Putamen (tissue), 1 donor: ENCODE data around the gene TET2.

Experiments
- DNase-seq: peaks from one replicate; pipeline ENCODE4 v3.0.0-alpha.2; 2016; ENCODE audit warnings: low spot score

TET2 gene

DNA sequence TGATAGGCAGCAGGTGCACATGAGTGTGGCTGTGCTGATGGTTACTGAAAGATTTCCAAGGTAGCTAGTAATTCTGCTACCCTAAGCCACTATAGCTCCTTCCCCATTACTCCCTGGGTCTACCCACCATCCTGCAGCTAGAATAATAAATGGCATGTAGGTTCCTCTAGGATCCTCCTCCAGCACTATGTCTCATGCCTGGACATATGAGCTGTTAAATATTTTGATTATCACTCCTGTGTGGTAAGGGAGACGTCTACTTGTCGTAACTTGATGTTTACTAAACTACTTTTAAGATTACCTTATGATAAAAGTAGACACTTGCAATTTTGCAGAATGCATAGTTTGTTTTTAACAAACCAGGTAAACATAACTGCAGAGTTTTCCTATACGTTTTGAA, 35.5 kb downstream of the TET2 start:
- no peak for DNase-seq

DNA sequence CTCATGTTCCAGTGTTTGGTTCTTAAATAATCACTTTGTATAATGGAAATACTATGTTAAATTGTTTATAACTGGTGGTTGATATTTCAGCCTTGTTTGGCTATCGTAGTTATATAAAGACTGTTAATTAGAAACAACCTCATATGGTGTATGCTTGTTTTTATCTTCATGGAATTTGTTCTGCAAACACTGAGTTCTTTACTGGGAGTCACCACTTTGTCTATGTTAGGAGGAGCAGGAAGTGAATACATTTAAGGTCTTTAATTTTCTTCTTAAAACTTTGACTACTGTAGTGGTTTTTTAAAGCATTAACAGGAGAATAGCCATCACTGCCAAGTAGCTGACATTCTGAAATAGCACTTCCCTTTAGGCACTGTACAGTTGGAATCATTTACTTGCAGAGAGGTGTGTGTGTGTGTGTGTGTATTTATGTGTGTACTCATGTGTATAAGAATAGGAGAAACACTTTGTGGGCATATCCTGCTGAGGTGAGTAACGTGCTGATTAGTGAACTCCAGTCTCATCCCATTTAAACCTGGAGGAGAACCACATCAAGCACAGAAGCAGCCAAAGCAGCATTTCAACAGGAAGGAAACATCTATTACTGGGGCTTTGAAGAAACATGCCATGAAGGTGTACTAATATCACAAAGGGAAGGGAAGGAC, 37.8 kb downstream of the TET2 start:
- no peak for DNase-seq

DNA sequence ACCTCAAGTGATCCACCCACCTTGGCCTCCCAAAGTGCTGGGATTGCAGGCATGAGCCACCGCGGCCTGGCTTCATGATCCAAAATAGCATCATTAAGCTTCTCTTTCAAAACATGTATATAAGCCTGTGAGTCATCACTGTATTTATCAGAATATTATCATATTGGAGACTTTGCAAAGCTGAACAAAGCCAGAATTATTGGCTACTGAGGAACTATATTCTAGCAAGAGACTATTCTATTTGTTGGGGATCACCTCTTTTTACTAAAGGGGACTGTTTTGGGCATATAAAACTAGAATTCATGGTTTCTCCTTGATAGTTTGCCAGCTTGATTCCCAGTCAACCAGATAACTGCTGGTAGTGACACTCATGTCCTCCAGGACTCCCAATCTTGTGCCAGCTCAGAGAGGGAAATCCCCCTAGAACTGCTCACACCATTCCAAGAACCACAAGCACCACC, 40.1 kb downstream of the TET2 start:
- DNase-seq = no peak

DNA sequence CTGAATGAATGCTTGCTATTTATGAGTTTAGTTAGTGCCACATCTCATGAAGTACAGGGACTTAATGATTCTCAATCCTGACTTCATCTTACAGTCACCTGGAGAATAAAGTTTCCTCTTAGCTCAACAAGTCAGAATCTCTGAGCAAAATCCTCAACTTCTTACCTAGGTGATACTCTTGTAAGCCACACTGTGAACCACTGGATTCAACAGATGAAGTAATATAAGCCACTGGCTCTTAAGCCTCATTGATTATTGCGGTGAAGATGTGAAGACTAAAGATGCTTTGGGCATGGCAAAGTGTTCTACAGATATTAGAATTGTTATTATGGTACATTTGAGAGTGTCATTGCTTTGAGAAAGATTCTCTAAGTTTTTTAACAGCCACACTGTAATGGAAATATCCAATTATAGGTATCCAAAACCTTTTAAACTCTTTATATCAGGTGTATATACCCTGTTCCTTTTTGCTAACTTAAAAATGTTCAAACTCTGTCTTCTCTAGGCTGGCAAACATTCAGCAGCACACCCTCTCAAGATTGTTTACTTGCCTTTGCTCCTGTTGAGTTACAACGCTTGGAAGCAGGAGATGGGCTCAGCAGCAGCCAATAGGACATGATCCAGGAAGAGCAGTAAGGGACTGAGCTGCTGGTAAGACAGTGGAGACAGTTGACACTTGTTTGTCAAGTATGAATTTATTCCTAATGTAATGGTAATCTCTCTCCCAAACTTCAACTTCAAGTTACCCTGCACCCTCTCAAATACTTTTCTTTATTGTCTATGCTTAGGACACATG, 43.4 kb downstream of the TET2 start:
- no peak for DNase-seq

DNA sequence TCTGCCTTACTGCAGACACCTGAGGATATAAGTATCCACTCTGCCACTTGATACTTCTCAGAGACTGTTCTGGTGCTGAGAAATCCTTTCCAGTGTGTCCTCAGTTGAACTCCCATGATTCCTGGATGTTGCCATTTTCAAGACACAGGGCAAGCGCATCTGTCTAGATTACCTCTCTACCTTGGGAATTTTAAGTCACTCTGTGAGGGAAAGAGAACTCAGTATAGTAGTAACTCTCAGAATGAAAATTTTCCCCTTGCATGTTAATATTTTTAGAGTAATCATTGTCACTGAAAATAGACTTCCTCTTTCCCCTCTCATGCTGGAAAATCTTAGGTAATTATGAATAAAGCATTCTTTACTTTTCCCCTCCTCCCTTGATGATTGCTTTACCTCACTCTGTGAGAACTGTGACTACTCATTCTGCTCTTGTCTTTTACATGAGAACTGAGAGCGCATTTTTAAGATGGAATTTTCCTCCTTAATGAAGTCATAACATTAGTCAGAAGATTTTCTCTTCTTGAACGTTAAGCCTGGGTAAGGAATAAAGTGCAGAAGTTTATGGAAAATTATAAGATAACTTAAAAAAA, 45.0 kb downstream of the TET2 start:
- no peak for DNase-seq

DNA sequence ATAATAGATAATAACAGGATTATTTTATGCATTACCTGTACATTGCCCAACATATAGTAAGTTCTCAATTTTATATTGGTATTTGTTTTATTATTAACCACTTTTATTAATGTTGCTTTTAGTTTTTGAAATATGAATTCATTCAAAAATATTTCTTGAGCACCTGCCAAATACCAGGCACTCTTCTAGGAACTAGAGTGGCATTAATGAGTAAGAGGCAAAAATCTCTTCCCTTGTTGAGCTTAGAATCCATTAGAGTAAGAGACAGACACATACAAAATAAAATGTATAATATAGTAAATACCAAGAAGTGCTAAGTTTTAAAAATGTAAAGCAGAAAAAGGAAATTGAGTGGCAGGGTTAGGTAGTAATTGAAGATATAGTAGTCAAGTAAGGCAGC, 45.8 kb downstream of the TET2 start:
- DNase-seq = no peak

DNA sequence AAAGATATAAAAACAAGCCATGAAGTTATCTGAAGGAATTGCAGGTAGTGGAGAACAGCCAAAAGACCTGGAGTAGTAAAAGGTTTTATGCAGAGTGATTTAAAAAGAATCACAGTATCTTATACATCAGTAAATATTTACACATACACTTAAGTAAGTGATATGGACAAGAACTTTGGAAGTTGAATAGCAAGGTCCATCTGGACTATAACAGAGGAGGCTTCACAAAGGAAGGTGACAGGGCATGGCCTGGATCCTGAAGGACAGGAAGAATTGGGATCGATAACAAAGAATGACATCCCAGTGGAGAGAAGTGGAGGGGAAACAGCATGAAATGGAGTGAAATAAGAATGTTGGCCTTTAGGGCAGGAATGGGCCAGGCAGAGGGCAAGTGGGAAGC, 46.2 kb downstream of the TET2 start:
- no peak for DNase-seq

DNA sequence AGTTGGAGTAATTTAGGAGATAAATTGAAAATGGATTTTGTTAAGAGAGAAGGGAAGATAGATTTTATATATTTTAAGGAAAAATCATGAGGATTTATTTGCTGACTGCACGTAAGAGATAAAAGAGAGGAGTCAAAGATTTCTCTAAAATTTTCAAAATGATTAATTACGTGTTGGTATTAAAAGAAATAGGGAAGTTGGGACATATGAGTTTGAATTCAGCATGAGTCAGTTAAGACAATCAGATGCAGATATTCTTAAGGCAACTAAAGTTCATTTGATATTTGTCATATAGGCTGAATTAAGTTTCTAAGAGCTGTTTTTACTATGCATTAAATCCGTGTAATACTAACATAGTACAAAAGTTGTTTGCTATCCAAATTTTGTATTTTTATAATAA, 46.9 kb downstream of the TET2 start:
- DNase-seq = no peak

DNA sequence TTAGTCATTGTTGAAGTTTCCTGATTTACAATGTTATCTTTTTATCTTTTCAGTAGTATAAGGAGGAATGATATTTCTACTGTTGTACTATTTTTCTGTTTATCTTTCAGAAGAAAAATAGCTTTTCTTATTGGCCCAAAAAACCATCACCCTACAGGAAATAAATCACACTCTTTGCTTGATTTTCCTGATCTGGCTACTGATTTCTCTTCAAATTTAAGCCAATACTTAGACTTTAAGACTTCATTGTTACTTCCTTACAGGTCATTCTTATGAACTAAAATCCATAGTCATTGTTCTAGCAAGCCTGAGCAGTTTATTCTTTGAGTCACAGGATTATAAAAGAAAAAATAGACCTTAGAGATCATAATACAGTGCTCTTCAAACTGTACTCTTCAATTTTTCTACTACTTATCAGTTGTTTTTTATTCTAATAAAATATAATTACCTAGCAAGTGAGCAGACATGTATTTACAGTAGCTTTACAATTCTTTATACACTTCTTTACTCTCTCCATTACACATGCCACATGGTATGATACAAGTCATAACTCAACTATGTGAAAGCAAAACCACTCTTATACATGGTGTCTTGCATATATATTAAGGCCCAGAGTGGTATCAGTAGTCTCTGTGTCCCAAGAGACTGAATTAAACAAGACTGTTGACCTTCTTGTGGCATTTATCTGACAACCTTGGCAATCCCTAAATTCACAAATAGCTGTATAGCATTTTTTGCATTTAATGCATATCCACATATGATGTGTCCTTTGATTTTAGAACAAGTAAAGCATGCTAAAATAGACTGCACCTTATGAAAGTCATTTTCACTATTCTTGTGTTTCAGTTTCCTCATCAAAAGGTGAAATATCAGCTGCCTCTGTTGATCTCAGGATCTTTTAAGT, 47.9 kb downstream of the TET2 start:
- DNase-seq = no peak

DNA sequence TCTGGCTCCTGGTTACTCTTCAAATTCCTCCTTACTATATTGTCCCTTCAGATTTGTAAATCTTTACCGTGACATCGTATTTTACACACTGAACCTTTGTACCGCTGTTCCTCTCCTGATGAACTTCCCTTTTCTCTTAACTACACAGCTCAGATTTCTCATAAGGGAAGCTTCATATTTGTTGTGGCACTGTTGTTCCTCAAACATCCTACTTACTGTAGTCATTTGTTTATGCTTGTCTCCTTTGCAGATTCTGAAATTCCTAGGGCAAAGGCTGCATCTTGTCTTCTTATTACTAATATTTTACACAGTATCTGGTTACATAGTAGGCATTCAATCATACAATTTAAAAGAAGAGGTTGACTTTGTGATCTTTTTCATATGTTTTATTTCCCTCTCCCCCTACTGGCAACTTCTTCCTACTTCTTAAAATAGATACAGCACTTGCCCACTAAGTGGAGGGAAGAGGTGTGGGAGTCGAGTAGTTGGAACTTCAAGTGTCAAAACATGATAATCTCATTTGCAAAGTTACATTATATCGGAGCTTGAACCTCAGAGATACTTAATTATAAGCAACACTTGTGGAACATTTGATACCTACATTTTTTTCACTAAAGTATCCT, 50.0 kb downstream of the TET2 start:
- DNase-seq = no peak

DNA sequence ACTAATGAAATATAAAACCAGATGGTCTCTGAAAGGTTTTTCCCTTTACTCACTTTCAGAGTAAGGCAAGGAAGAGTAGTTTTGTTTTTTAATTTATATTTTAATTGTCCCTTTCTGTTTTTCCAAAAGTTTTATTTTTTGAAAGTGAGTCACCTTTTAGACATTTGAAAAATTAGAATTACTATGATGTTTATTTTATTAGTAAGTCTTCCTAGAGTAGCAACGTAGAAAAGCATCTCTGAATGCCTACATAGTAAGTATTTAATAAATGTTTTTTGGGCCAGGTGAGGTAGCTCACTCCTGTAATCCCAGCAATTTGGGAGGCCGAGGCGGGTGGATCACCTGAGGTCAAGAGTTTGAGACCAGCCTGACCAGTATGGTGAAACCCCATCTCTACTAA, 51.1 kb downstream of the TET2 start:
- no peak for DNase-seq

DNA sequence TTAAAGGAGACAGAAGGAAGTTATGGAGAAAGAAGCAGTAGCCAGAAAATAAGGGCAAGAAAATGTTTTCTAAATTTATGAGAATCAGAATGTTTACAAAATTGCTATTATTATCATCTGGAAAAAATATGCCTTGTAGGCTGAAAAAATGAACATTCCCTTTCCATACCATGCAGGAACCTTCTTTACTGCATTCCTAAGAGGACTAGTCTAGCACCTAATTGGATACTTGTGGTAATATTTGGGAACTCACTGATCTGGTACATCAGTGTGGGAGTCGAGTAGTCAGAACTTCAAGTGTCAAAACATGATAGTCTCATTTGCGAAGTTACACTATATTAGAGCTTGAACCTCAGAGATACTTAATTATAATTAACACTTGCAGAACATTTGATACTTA, 51.9 kb downstream of the TET2 start:
- DNase-seq = no peak

DNA sequence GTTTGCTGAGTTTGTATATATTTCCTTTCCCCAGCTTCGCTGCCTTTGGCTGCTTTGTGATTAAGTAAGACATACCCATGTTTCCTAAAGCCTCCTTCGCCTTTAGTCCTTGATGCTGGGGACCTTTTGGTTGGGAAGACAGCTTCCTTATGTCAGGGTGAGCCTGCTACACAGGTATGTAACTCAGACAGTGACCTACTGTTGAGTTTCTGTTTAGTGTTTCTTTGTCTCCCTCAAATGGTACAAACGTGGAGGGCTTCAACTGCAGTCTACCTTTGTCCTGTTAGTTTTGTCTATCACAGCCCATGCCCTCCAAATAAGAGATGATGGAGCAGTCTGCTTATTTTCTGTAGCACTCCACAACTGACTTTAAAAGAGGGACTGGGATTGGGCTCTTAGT, 59.5 kb downstream of the TET2 start:
- no peak for DNase-seq

DNA sequence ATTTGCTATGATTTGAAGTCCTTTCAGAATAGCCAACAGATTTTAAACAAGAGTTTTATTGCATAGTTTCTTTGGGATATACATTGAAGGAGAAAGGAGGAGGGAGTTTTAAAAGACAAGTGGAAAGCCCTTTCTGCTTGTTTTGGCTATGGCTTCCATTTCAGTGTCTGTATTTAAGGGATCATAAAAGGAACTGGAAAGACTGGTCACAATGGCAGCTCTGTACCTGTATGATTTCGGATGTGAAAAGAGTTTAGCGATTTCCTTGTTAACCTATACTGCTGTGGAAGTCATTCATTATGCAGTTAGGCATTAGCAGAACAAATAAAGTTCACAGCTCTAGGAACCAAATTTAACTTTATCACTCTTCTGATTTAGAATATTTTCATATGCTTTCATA, 60.7 kb downstream of the TET2 start:
- DNase-seq = no peak

DNA sequence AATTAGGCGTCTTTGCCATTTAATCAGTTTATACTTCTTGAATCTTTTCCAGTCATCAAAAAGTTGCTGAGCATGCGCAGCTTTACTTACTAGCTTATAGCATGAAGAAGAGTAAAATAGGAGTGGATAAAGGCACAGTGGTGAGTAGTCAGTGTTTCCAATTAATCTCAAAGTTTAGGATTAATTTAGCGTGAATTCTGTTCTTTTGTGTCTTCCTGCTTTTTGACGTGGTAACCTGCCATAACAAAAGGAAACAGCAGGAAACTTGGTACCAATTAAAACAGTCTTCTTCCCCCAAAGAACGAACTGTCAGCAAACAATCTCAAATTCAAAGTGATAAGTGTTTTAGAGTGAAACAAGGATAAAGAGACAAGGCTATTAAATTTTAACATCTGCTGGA, 61.9 kb downstream of the TET2 start:
- DNase-seq = no peak

DNA sequence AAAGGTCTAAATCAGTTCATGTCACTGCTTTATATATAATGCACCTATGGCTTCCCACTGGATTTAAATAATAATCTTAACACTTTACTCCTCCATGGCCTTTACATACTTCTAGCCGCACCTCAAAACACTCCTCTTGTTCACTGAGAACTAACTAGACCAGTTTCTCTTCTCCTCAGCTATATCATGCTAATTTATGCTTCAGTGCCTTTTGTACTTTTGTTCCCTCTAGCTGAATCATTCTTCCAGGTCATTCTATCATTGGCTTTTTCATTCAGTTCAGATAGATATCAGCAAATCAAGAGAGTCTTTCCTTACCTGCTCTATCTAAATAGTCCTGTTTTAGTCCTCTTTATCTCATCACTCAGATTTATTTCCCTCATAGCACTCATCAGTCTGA, 64.2 kb downstream of the TET2 start:
- no peak for DNase-seq

DNA sequence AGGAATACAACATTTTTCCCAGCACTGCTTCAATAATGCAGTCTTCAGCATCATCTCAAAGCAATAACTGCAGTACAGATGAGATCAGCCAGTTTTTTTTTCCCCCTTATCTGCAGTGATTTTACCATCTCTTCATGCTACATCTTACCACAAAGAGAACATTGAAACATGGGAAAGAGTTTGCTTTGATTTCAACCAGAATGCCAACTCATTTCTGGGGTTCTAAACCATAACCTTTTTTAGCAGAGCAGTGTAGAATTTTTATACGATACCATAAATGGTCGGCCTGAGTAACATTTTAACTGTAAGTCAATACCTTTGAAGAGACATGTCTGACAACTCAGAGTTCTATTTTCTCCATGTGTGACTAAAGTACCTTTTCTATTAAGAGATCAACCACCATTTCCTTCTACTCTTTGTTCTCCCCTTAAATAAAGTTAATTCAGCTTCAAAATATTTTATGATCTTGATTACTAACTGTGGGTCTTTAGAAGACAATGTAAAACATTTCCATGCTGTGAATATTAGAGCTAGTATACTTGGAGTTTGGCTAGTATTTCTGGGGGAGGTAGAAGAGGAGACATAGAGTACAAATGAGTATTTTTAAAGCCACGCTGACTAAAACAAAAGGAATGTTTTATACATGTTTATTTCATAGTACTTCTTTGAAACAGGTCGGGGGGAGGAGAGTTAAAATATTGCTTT, 69.1 kb downstream of the TET2 start:
- no peak for DNase-seq

DNA sequence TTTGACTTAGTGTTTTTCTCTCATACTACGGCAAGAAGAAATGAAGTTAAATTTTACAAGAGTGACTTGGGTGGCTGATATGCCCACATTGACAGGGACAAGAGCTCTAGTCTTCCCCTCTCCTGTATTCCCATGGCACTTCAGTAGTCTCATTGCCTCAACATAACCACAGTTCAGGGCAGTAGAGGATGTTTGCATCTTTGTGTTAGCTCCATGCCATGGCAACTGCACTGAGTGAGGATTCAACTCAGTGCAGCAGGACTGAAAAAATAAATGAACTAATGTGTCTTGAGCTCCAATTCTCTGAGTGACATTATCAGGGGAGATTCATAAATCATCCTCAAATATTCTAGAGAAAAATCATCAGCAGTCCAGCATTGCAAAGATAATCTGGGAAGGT, 78.8 kb downstream of the TET2 start:
- no peak for DNase-seq

DNA sequence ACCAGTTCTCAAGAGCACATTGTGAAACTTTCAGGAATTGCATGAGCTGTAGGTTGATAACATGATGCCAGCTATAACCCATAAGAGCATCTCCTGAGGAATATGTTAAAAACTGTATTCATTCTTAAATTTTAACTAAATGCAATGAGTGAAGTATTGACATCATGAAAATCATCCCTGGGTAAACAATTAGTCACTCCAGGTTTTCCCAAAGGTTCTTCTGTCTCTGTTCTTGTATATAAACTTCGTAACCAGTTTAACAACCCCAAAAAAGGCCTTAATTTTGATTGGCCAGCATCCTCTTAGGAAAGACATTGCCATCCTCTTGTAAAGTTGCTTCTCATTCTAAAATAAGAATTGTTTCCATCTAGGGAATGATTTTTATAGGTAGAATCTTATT, 80.4 kb downstream of the TET2 start:
- no peak for DNase-seq

DNA sequence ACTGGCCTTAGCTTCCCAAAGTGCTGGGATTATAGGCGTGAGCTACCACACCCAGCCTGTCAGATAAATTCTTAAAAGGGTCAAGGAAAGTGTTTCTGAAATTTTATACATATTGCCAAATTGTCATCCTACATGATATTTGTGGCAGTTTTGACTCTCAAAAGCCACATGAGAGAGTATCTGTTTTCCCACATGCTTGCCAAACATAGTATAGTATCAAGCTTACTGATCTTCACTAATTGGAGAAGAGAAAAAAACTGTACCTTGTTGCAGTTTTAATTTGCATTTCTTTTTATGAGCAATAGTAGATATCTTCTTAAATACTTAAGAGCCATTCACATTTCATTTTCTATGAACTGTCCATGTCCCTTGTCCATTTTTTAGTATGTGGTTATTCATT, 83.6 kb downstream of the TET2 start:
- no peak for DNase-seq

DNA sequence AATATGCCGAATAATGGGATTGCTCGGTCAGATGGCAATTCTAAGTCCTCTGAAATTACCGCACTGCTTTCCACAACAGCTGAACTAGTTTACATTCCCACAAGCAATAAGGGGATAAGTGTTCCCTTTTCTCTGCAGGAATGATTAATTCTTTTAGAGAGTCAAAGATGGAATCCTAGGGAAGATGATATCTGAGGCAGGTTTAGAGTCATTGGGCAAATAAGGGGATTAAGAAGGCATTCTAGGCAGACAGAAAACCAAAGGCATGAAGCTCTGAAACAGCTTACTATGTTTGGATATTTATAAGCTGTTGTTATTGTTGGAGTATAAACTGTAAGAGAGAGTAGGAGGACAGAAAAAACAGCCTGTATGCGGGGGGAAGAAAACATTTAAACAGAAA, 85.7 kb downstream of the TET2 start:
- no peak for DNase-seq
